Thoracic aorta (tissue), 2 donors: ENCODE data around the gene C1QL1. TPM values are rescaled to one million over a fixed set of nuclear protein-coding genes. Genes with fewer than 3 reads are reported as not detected.
A peak's percentile ranks its signal among the peaks of the same experiment; 100 is the strongest.

Source experiments
- ATAC-seq: fragments of 150-250 bp; one replicate; pipeline ENCODE4 v1.8.0; 2017; ENCODE audit warnings: low read depth; ENCODE audit not compliant: insufficient number of reproducible peaks, low FRiP score
- DNase-seq: peaks from one replicate; pipeline ENCODE4 v3.0.0-alpha.2; 2020; ENCODE audit warnings: low spot score
- H3K27ac ChIP-seq, 2 donors: fragments of 200-600 bp; sonication (generic); 1 replicate in 1 of 2; 2 replicates in 1 of 2; pipeline ENCODE4 v1.5.1; 2016; ENCODE audit warnings: mild to moderate bottlenecking in 2 of 2, moderate library complexity in 2 of 2
- H3K27me3 ChIP-seq: fragments of 200-600 bp; sonication (generic); replicated peaks from 2 replicates; pipeline ENCODE4 v1.6.0; 2016; ENCODE audit warnings: mild to moderate bottlenecking; ENCODE audit not compliant: insufficient read depth
- H3K36me3 ChIP-seq: fragments of 200-600 bp; sonication (generic); one replicate; pipeline ENCODE4 v1.5.1; 2016
- H3K4me1 ChIP-seq, 2 donors: fragments of 200-600 bp; sonication (generic); 1 replicate in 1 of 2; 2 replicates in 1 of 2; pipeline versions ENCODE4 v1.5.1 to v1.6.0; 2016; ENCODE audit warnings: low read depth in 2 of 2, mild to moderate bottlenecking in 1 of 2; ENCODE audit not compliant: control insufficient read depth in 1 of 2
- H3K4me3 ChIP-seq: fragments of 200-600 bp; sonication (generic); 2 replicates; pipeline ENCODE4 v1.5.1; 2016; ENCODE audit warnings: mild to moderate bottlenecking
- H3K9me3 ChIP-seq: fragments of 200-600 bp; sonication (generic); 2 replicates; pipeline ENCODE4 v1.5.1; 2016
- CTCF ChIP-seq: fragments of 200-600 bp; sonication (generic); IDR thresholded peaks from one replicate; pipeline ENCODE4 v1.5.1; 2019; ENCODE audit warnings: antibody characterized with exemption
- total RNA-seq, 2 donors: library from RNA; depleted of rRNA; stranded (reverse); fragments of >200 nt; gene quantifications; one replicate each; pipeline versions ENCODE4 v1.1.0 to v1.2.3, GENCODE V29; 2016

Gene C1QL1
- total RNA-seq, 2 donors from 2014 or later, result 0.68 TPM; not detected in 1

GRCh38 chr17:44921122-44921882 lies 46.8 kb downstream of the C1QL1 start:
- Histone ChIP-seq H3K4me1 (peaks cover 13 to 21% of the 10 kb centered on the region in 2 donors), H3K4me3 (no peak overlapping the region), H3K27ac (no peak overlapping the region), H3K36me3 (no peaks in the 10 kb centered on the region), H3K27me3 (no peaks in the 10 kb centered on the region), H3K9me3 (no peaks in the 10 kb centered on the region)
- no peak for TF ChIP-seq CTCF
- no peak for DNase-seq
- ATAC-seq, result no peak

GRCh38 chr17:44920565-44920940 lies 47.5 kb downstream of the C1QL1 start:
- TF ChIP-seq CTCF, result no peak
- Histone ChIP-seq H3K4me1 (peaks cover 13 to 28% of the 10 kb centered on the region in 2 donors), H3K27ac (no peak overlapping the region), H3K27me3 (no peaks in the 10 kb centered on the region), H3K36me3 (no peaks in the 10 kb centered on the region), H3K4me3 (no peak overlapping the region), H3K9me3 (no peaks in the 10 kb centered on the region)
- DNase-seq (no peak), ATAC-seq (no peak)

GRCh38 chr17:44919885-44920564 lies 48.1 kb downstream of the C1QL1 start:
- TF ChIP-seq CTCF, result peak; percentile 83
- H3K4me3 ChIP-seq, result no peak overlapping the region
- no peaks in the 10 kb centered on the region for H3K9me3 ChIP-seq
- peak; percentile 66 for ATAC-seq
- peak overlapping the region in 1 of 2 donors; percentile 30 for H3K27ac ChIP-seq
- peaks cover 13 to 33% of the 10 kb centered on the region in 2 donors for H3K4me1 ChIP-seq
- DNase-seq, result peak; percentile 45
- no peaks in the 10 kb centered on the region for H3K27me3 ChIP-seq
- H3K36me3 ChIP-seq, result no peaks in the 10 kb centered on the region

- no peak for TF ChIP-seq CTCF
- H3K27me3 ChIP-seq, result no peaks in the 10 kb centered on the region
- H3K4me1 ChIP-seq, result peaks cover 13 to 39% of the 10 kb centered on the region in 2 donors
- H3K9me3 ChIP-seq, result no peaks in the 10 kb centered on the region
- ATAC-seq, result no peak
- peak overlapping the region in 1 of 2 donors; percentile 30 for H3K27ac ChIP-seq
- H3K36me3 ChIP-seq, result no peaks in the 10 kb centered on the region
- no peak for DNase-seq
- no peak overlapping the region for H3K4me3 ChIP-seq
These were observed 48.7 kb downstream of the C1QL1 start for GRCh38 chr17:44919411-44919810.

- Histone ChIP-seq H3K4me1 (peaks cover 13 to 42% of the 10 kb centered on the region in 2 donors), H3K27ac (peak overlapping the region in 1 of 2 donors; percentile 67), H3K9me3 (no peaks in the 10 kb centered on the region), H3K36me3 (no peaks in the 10 kb centered on the region), H3K4me3 (no peak overlapping the region), H3K27me3 (no peaks in the 10 kb centered on the region)
- ATAC-seq (no peak), DNase-seq (no peak)
- TF ChIP-seq CTCF, result no peak
These were observed 50.1 kb downstream of the C1QL1 start for GRCh38 chr17:44918006-44918405.
